H1 (cell line): Measurements from ENCODE around the gene RIPPLY2.

ENCODE experiments used
- BRCA1 ChIP-seq: IDR thresholded peaks from 2 replicates; pipeline ENCODE4 v1.6.1; 2012; ENCODE audit warnings: low read depth, low read length, improper control_type of control experiment
- EZH2 ChIP-seq: fragments of 200-600 bp; sonication (generic); IDR thresholded peaks from 2 replicates; pipeline ENCODE4 v1.7.1; 2012; ENCODE audit warnings: low read depth, mild to moderate bottlenecking, moderate library complexity, low read length, inconsistent platforms; ENCODE audit not compliant: severe bottlenecking
- HDAC6 ChIP-seq: IDR thresholded peaks from one replicate; pipeline ENCODE4 v1.7.1; 2012; ENCODE audit warnings: low read depth, mild to moderate bottlenecking, inconsistent platforms, low read length, moderate library complexity
- TF ChIP-seq, protein P1 (sequence below), 3 experiments: IDR thresholded peaks; 1 replicate in 2 of 3; 2 replicates in 1 of 3; pipeline versions ENCODE4 v1.5.1 to v1.6.1; 2011; ENCODE audit warnings: low read length in 3 of 3, mild to moderate bottlenecking in 3 of 3, inconsistent platforms in 2 of 3, low read depth in 1 of 3, moderate library complexity in 1 of 3; ENCODE audit not compliant: insufficient read depth in 1 of 3; ENCODE audit errors: control extremely low read depth in 1 of 3

DNA sequence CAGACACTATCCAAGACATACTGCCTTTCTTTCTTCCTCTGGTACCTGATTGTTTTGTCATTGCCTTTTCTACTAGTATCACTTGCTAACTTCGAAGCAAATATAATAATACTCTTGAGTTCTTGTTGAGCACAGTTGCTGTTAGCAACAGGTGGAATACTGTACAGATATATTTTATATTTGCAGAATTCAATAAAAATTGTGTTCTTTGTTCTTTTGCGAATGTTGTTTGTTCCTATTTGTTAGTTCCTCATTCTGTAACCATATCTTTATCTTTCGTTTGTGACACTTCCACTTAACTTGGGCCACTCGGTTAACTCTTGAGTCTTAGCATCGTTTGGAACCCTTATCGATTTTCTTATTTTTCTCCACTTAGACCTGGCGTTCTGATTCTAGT lies 7.2 kb downstream of the RIPPLY2 start:
- TF ChIP-seq BRCA1: no peak
- TF ChIP-seq, protein P1, sequence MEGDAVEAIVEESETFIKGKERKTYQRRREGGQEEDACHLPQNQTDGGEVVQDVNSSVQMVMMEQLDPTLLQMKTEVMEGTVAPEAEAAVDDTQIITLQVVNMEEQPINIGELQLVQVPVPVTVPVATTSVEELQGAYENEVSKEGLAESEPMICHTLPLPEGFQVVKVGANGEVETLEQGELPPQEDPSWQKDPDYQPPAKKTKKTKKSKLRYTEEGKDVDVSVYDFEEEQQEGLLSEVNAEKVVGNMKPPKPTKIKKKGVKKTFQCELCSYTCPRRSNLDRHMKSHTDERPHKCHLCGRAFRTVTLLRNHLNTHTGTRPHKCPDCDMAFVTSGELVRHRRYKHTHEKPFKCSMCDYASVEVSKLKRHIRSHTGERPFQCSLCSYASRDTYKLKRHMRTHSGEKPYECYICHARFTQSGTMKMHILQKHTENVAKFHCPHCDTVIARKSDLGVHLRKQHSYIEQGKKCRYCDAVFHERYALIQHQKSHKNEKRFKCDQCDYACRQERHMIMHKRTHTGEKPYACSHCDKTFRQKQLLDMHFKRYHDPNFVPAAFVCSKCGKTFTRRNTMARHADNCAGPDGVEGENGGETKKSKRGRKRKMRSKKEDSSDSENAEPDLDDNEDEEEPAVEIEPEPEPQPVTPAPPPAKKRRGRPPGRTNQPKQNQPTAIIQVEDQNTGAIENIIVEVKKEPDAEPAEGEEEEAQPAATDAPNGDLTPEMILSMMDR (IDR thresholded peaks at IDR 0.05; ENCODE audit: control extremely low read depth in 1 of 3, insufficient read depth in 1 of 3, low read depth in 1 of 3, low read length in 3 of 3): no peak
- TF ChIP-seq EZH2: no peak
- no peak for TF ChIP-seq HDAC6
